GM19193 (cell line): Measurements from ENCODE around the gene PPM1E.

Experiments used
- POLR2A ChIP-seq: IDR thresholded peaks from 4 replicates; pipeline ENCODE4 v1.6.1; 2011; ENCODE audit not compliant: insufficient read depth, insufficient read length; ENCODE audit errors: extremely low read depth

Gene PPM1E

DNA sequence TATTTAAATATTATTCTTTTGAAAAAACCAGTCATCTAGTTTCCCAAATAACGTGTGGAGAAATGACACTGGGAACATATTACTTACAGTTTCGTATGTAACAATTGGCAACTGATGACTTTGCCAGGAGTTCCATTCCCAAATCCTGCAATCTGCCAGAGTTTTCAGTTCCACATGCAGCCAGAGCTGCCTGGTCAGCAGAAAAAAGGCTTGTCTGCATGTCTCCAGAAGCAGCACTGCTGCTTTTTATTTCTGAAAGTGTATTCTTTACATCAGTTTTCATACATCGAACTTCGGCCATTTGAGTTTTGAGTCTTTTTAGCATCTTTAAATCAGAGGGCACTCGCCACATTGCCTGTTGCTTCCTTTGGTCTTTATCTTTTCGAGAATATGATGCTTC, 272.7 kb downstream of the PPM1E start:
- TF ChIP-seq POLR2A = no peak

GRCh38 chr17:59030811-59031210, 275.2 kb downstream of the PPM1E start:
- TF ChIP-seq POLR2A = no peak
